Lower leg skin (tissue), 4 donors: ENCODE results near the gene TMEM190. TPM values are rescaled to one million over a fixed set of nuclear protein-coding genes. Genes with fewer than 3 reads are reported as not detected.

Experiments used
- DNase-seq, 2 donors: peaks; one replicate each; pipeline ENCODE4 v3.0.0-alpha.2; 2019; ENCODE audit warnings: low spot score in 2 of 2
- H3K4me3 ChIP-seq: fragments of 200-600 bp; sonication (generic); 2 replicates; pipeline ENCODE4 v1.5.1; 2017; ENCODE audit warnings: mild to moderate bottlenecking, low read depth; ENCODE audit not compliant: poor library complexity, severe bottlenecking
- POLR2A ChIP-seq, 2 donors: fragments of 450-650 bp; IDR thresholded peaks; one replicate each; pipeline ENCODE4 v1.6.1; 2016 to 2017; ENCODE audit warnings: antibody characterized with exemption in 2 of 2, mild to moderate bottlenecking in 1 of 2, moderate library complexity in 1 of 2
- WGBS, 2 donors: methylation state at CpG; one replicate each; pipeline ENCODE4 v1.1.5; 2018; 5-methylcytosine and 5-hydroxymethylcytosine counted together
- intact Hi-C: fragments of 100-400 bp; cut with DNase I; formaldehyde crosslinking; loops from one replicate; pipeline ENCODE4 v1.15.0; 2023; ENCODE audit warnings: low total_unique reads
- total RNA-seq, 4 donors: library from RNA; depleted of rRNA; stranded (reverse); fragments of >200 nt; gene quantifications; one replicate each; pipeline ENCODE4 v1.1.0, GENCODE V29; 2016
- TF ChIP-seq, protein P1 (sequence below), 3 donors: fragments of 450-650 bp; IDR thresholded peaks; one replicate each; pipeline ENCODE4 v1.5.1; 2016; ENCODE audit warnings: antibody characterized with exemption in 3 of 3, mild to moderate bottlenecking in 3 of 3, moderate library complexity in 2 of 3

TMEM190 gene
- total RNA-seq, 4 donors from 2014 or later = not detected

DNA sequence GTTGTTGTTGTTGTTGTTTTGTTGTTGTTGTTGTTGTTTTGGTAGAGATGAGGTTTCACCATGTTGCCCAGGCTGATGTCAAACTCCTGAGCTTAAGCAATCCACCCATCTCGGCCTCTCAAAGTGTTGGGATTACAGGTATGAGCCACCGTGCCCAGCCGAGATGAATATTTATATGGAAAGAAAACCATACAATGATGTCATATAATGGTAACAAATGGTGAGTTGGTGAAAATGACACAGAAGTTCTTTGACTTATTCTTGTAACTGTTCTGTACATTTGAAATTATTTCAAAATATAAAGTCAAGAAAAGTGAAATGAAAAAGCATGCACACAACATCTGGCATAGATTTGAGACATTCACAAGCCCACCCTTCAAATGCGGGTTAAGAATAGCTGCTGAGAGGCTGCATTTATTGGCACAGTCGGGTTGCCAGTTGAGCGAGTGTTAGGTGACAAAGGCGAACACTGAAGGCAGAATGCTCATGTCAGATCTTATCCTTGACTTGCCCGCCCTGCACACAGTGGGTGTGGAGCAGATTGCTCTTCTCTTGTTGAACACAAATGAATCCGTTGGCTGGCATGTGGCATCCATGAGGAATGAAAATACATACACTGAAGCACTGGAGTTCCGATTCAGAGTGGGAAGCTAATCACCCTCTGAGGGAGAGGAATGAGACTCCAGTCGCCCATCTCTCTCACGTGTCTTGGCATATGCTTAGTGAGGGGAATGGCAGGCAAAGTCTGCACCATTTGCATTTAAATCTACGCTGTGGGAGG is 46.8 kb downstream of the TMEM190 start:
- no peak for DNase-seq
- 29 to 34% methylated on average over 13 of the region's 13 CpGs for WGBS, 2 donors
- TF ChIP-seq POLR2A (IDR thresholded peaks at IDR 0.05) = no peak
- TF ChIP-seq, protein P1, sequence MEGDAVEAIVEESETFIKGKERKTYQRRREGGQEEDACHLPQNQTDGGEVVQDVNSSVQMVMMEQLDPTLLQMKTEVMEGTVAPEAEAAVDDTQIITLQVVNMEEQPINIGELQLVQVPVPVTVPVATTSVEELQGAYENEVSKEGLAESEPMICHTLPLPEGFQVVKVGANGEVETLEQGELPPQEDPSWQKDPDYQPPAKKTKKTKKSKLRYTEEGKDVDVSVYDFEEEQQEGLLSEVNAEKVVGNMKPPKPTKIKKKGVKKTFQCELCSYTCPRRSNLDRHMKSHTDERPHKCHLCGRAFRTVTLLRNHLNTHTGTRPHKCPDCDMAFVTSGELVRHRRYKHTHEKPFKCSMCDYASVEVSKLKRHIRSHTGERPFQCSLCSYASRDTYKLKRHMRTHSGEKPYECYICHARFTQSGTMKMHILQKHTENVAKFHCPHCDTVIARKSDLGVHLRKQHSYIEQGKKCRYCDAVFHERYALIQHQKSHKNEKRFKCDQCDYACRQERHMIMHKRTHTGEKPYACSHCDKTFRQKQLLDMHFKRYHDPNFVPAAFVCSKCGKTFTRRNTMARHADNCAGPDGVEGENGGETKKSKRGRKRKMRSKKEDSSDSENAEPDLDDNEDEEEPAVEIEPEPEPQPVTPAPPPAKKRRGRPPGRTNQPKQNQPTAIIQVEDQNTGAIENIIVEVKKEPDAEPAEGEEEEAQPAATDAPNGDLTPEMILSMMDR (IDR thresholded peaks at IDR 0.05) = no peak
- no peak overlapping the region for H3K4me3 ChIP-seq
- intact Hi-C loops = no loop called here

DNA sequence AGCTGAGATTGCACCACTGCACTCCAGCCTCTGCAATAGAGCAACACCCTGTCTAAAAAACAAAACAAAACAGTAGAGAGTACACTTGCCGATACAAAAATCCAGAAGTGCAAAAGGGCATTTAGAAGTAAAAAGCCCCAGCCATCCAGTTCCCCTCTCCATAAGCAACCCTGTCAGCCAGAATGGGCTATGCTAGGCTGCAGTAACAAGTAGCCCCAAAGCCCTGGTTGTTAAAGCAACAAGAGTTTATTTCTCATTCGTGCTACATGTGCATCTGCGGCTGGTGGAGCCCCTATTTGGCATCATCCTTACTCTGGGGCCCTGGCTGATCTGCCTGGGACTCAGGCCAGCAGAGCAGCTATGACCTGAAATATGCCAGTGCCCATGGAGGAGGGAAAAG is 47.9 kb downstream of the TMEM190 start:
- H3K4me3 ChIP-seq = no peak overlapping the region
- no peak for TF ChIP-seq POLR2A (IDR thresholded peaks at IDR 0.05)
- TF ChIP-seq, protein P1 (IDR thresholded peaks at IDR 0.05) = no peak
- DNase-seq = no peak
- intact Hi-C loops = no loop called here
- 77% methylated on average over 3 of the region's 3 CpGs for WGBS, 2 donors

DNA sequence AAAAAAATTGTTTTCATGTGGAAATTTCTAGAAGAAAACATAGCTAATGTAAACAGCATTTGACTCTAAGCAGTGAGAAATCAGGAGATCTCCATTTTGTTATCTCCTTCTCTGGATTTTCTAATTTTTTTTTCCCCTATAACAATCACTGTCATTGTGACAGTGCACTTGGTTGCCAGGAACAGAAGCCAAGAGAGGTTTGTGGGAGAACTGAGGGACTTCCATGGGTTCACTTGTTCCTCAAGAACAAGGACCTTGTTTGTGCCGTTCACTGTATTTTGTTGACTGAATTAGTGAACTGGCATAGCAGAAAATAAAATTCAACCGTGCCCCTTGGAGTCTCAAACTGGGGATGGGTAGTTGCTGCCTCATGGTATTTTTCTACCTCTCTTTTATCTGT is 49.4 kb downstream of the TMEM190 start:
- WGBS, 2 donors = 64 to 65% methylated on average over 2 of the region's 2 CpGs
- intact Hi-C loops = no loop called here
- TF ChIP-seq POLR2A (IDR thresholded peaks at IDR 0.05) = no peak
- TF ChIP-seq, protein P1 (IDR thresholded peaks at IDR 0.05) = no peak
- DNase-seq = no peak
- no peak overlapping the region for H3K4me3 ChIP-seq

Other genes with a start within 250 kb of the TMEM190 start
- 10 to 100 TPM; 24.0 to 56.1 (median 42.6) TPM for gene TNNT1, start 227.6 kb upstream of the TMEM190 start, total RNA-seq
- 1 to 10 TPM in 2 of 4 donors, not detected in 2; 1.4 to 2.8 TPM for gene TNNI3, start 219.1 kb upstream of the TMEM190 start, total RNA-seq
- 10 to 100 TPM in 1 of 4 donors, 1 to 10 TPM in 1, under 1 TPM in 2; 0.71 to 10.3 (median 0.99) TPM for gene DNAAF3, start 210.2 kb upstream of the TMEM190 start, total RNA-seq
- gene SYT5, start 196.5 kb upstream of the TMEM190 start, total RNA-seq = under 1 TPM in 3 of 4 donors, not detected in 1; 0.10 to 0.65 (median 0.26) TPM
- 1 to 10 TPM in 1 of 4 donors, under 1 TPM in 3; 0.22 to 1.3 (median 0.52) TPM for gene PTPRH, start 167.3 kb upstream of the TMEM190 start, total RNA-seq
- 1 to 10 TPM; 1.1 to 2.4 (median 1.6) TPM for gene TMEM86B, start 148.1 kb upstream of the TMEM190 start, total RNA-seq
- gene PPP6R1, start 117.8 kb upstream of the TMEM190 start, total RNA-seq = 10 to 100 TPM; 29.4 to 47.9 (median 37.5) TPM
- gene HSPBP1, start 96.7 kb upstream of the TMEM190 start, total RNA-seq = 10 to 100 TPM; 17.8 to 35.5 (median 25.6) TPM
- 1 to 10 TPM in 1 of 4 donors, under 1 TPM in 1, not detected in 2; 0.44 to 4.6 TPM for gene BRSK1, start 92.8 kb upstream of the TMEM190 start, total RNA-seq
- under 1 TPM in 1 of 4 donors, not detected in 3; 0.58 TPM for gene TMEM150B, start 51.5 kb upstream of the TMEM190 start, total RNA-seq
- gene KMT5C, start 37.0 kb upstream of the TMEM190 start, total RNA-seq = 10 to 100 TPM; 16.5 to 25.4 (median 20.3) TPM
- 1 to 10 TPM in 1 of 4 donors, under 1 TPM in 2, not detected in 1; 0.42 to 1.1 (median 0.49) TPM for gene COX6B2, start 22.1 kb upstream of the TMEM190 start, total RNA-seq
- not detected for gene GARIN5B, start 13.6 kb upstream of the TMEM190 start, total RNA-seq
- gene IL11, start 6.4 kb upstream of the TMEM190 start, total RNA-seq = under 1 TPM in 3 of 4 donors, not detected in 1; 0.23 to 0.68 (median 0.46) TPM
- 10 to 100 TPM; 32.2 to 61.6 (median 47.5) TPM for gene TMEM238, start 7.5 kb downstream of the TMEM190 start, total RNA-seq
- 100 to 1,000 TPM; 466 to 875 (median 590) TPM for gene RPL28, start 9.1 kb downstream of the TMEM190 start, total RNA-seq
- gene UBE2S, start 31.0 kb downstream of the TMEM190 start, total RNA-seq = 10 to 100 TPM in 1 of 4 donors, 1 to 10 TPM in 3; 6.2 to 14.6 (median 9.2) TPM
- gene SHISA7, start 66.5 kb downstream of the TMEM190 start, total RNA-seq = under 1 TPM in 1 of 4 donors, not detected in 3; 0.10 TPM
- gene ISOC2, start 84.8 kb downstream of the TMEM190 start, total RNA-seq = 10 to 100 TPM; 31.0 to 73.1 (median 66.4) TPM
- gene C19orf85, start 87.9 kb downstream of the TMEM190 start, total RNA-seq = not detected
- 10 to 100 TPM in 3 of 4 donors, 1 to 10 TPM in 1; 5.4 to 17.9 (median 12.2) TPM for gene ZNF628, start 99.8 kb downstream of the TMEM190 start, total RNA-seq
- gene NAT14, start 108.4 kb downstream of the TMEM190 start, total RNA-seq = 1 to 10 TPM; 2.5 to 5.3 (median 4.1) TPM
- 1 to 10 TPM in 3 of 4 donors, under 1 TPM in 1; 0.64 to 6.2 (median 3.0) TPM for gene SSC5D, start 111.6 kb downstream of the TMEM190 start, total RNA-seq
- gene SBK2, start 160.3 kb downstream of the TMEM190 start, total RNA-seq = not detected
- gene SBK3, start 168.7 kb downstream of the TMEM190 start, total RNA-seq = under 1 TPM in 1 of 4 donors, not detected in 3; 0.26 TPM
- gene ZNF579, start 204.0 kb downstream of the TMEM190 start, total RNA-seq = 1 to 10 TPM; 4.2 to 5.1 (median 4.6) TPM
- 10 to 100 TPM in 1 of 4 donors, 1 to 10 TPM in 3; 5.9 to 14.3 (median 7.7) TPM for gene FIZ1, start 222.7 kb downstream of the TMEM190 start, total RNA-seq
- gene ZNF524, start 223.5 kb downstream of the TMEM190 start, total RNA-seq = 10 to 100 TPM; 58.4 to 88.3 (median 78.3) TPM
- gene ZNF865, start 228.8 kb downstream of the TMEM190 start, total RNA-seq = 10 to 100 TPM in 3 of 4 donors, 1 to 10 TPM in 1; 8.1 to 17.8 (median 12.3) TPM
- 10 to 100 TPM in 2 of 4 donors, 1 to 10 TPM in 2; 5.7 to 10.3 (median 8.3) TPM for gene ZNF784, start 247.7 kb downstream of the TMEM190 start, total RNA-seq